ENCODE measurements around the gene NT5C.

DNA sequence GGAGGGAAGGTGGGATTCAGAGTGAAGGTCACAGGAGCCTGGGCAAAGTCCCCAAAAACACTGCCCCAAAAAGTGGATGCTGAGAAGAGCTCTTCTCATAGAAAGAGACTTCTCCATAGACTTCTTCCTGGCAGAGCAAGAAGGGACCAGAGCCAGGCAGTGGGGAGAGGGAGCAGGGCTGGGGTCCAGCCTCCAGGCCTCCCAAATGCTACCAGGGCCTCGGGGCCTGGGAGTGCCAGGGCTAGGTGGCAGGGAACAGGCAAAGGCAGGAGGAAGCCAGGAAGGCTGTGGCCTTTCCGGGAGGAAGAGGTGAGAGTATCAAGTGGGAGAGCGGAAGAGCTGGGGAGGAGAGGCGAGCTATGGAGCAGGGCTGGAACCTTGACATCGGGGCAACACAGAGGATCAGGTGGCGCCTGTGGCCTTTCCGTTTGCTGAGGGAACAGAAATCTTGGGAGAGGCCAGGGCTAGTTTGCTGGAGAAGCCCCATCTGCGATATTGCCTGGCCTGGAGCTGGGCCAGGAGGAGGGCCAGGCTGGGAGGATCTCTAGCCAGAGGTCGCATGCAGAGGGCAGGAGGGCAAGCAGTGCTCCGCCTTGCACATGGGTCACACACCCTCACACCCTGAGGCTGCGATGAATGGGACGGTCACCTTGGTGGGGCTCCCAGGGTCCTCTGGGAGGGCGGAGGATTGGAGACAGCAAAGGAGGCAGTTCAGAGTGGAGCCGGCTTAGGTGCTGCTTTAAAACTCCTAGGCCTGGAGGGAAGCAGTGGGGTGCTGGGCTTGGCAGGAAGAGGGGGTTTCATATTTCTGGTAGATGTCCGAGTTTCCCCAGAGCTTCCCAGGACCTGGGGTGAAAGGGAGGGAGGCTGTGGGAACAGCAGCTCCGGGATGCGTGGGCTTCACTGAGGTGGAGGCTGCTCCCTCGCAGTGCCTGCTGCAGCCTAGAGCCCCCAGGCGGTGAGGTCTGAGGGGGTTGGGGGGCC is 40.4 kb downstream of the NT5C start:
- TF ChIP-seq, protein P1, sequence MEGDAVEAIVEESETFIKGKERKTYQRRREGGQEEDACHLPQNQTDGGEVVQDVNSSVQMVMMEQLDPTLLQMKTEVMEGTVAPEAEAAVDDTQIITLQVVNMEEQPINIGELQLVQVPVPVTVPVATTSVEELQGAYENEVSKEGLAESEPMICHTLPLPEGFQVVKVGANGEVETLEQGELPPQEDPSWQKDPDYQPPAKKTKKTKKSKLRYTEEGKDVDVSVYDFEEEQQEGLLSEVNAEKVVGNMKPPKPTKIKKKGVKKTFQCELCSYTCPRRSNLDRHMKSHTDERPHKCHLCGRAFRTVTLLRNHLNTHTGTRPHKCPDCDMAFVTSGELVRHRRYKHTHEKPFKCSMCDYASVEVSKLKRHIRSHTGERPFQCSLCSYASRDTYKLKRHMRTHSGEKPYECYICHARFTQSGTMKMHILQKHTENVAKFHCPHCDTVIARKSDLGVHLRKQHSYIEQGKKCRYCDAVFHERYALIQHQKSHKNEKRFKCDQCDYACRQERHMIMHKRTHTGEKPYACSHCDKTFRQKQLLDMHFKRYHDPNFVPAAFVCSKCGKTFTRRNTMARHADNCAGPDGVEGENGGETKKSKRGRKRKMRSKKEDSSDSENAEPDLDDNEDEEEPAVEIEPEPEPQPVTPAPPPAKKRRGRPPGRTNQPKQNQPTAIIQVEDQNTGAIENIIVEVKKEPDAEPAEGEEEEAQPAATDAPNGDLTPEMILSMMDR (IDR thresholded peaks at IDR 0.05): no peak
- TF ChIP-seq POLR2A (IDR thresholded peaks at IDR 0.05): no peak
- TF ChIP-seq POLR2AphosphoS5 (IDR thresholded peaks at IDR 0.05; ENCODE audit: insufficient read depth in 1 of 2, low read depth in 1 of 2): peak in 1 of 2 donors; percentile 53
